SK-N-SH (cell line): ENCODE data around the gene TIMM8B. TPM values are rescaled to one million over a fixed set of nuclear protein-coding genes. Genes with fewer than 3 reads are reported as not detected.

Experiments
- CTCF ChIA-PET: fragments of 300-600, 350-600 bp; formaldehyde crosslinking; extraction: SDS; loops from one replicate; lab custom pipeline; 2021; lab: Yijun Ruan, JAX
- POLR2A ChIA-PET: fragments of 350-600 bp; sonication (Branson Sonifier 250); formaldehyde crosslinking; extraction: SDS; loops from one replicate; lab custom pipeline; 2020; ENCODE audit warnings: antibody characterized with exemption, inconsistent platforms; lab: Yijun Ruan, JAX
- DNase-seq: peaks from one replicate; pipeline ENCODE4 v3.0.0; 2012
- H2AFZ ChIP-seq: fragments of 200-600 bp; sonication (generic); 2 replicates; pipeline ENCODE4 v1.8.1; 2016; ENCODE audit warnings: antibody characterized with exemption, mild to moderate bottlenecking, low read depth
- H3F3A ChIP-seq: fragments of 200-600 bp; sonication (generic); replicated peaks from 2 replicates; pipeline ENCODE3; 2016; ENCODE audit warnings: antibody characterized with exemption, mild to moderate bottlenecking; ENCODE audit not compliant: insufficient read depth
- H3K27ac ChIP-seq, 2 experiments: fragments of 200-500 bp in 1 of 2; fragments of 200-600 bp in 1 of 2; sonication (Bioruptor generic) in 1 of 2; sonication (generic), shearing (Covaris generic) in 1 of 2; 2 replicates each; pipeline versions ENCODE4 v1.5.1 to v1.6.1; 2014 to 2016; ENCODE audit warnings: low read depth in 2 of 2, inconsistent platforms in 1 of 2, low read length in 1 of 2, mild to moderate bottlenecking in 1 of 2, mixed read lengths in 1 of 2
- H3K27me3 ChIP-seq: fragments of 200-600 bp; sonication (generic), shearing (Covaris generic); 2 replicates; pipeline ENCODE4 v1.6.1; 2016; ENCODE audit warnings: mixed run types; ENCODE audit not compliant: insufficient read depth
- H3K36me3 ChIP-seq, 2 experiments: fragments of 200-500 bp in 1 of 2; fragments of 200-600 bp in 1 of 2; sonication (Bioruptor generic) in 1 of 2; sonication (generic) in 1 of 2; replicated peaks in 1 of 2; 2 replicates each; pipeline versions ENCODE3 to v1.5.1; 2014 to 2016; ENCODE audit warnings: low read length in 1 of 2, mild to moderate bottlenecking in 1 of 2; ENCODE audit not compliant: insufficient read depth in 2 of 2, control insufficient read depth in 1 of 2
- H3K4me1 ChIP-seq, 2 experiments: fragments of 200-500 bp in 1 of 2; fragments of 200-600 bp in 1 of 2; sonication (Bioruptor generic) in 1 of 2; sonication (generic), shearing (Covaris generic) in 1 of 2; 2 replicates each; pipeline versions ENCODE4 v1.5.1 to v1.6.1; 2014 to 2016; ENCODE audit warnings: low read depth in 1 of 2, low read length in 1 of 2, mixed run types in 1 of 2; ENCODE audit not compliant: insufficient read depth in 2 of 2, control insufficient read depth in 1 of 2
- H3K4me2 ChIP-seq: fragments of 200-600 bp; sonication (generic), shearing (Covaris generic); 2 replicates; pipeline ENCODE4 v1.6.1; 2017; ENCODE audit warnings: mixed run types
- H3K4me3 ChIP-seq, 2 experiments: fragments of 200-500 bp in 1 of 2; fragments of 200-600 bp in 1 of 2; sonication (Bioruptor generic) in 1 of 2; sonication (generic), shearing (Covaris generic) in 1 of 2; 2 replicates each; pipeline versions ENCODE4 v1.5.1 to v1.8.1; 2014 to 2016; ENCODE audit warnings: low read depth in 2 of 2, inconsistent platforms in 1 of 2, low read length in 1 of 2, mild to moderate bottlenecking in 1 of 2, mixed read lengths in 1 of 2, moderate library complexity in 1 of 2
- H3K79me2 ChIP-seq: fragments of 200-600 bp; sonication (generic); 2 replicates; pipeline ENCODE4 v1.8.1; 2017; ENCODE audit warnings: mild to moderate bottlenecking; ENCODE audit not compliant: insufficient read depth
- H3K9ac ChIP-seq: fragments of 200-600 bp; sonication (generic); 2 replicates; pipeline ENCODE4 v1.6.1; 2017; ENCODE audit warnings: mixed run types
- H3K9me2 ChIP-seq: fragments of 200-600 bp; sonication (generic); 2 replicates; pipeline ENCODE4 v1.6.1; 2017; ENCODE audit warnings: mixed run types
- H3K9me3 ChIP-seq: fragments of 200-600 bp; sonication (generic); 2 replicates; pipeline ENCODE4 v1.6.1; 2017; ENCODE audit warnings: mixed run types, mild to moderate bottlenecking, moderate library complexity
- H4K20me1 ChIP-seq: fragments of 200-600 bp; sonication (generic); 2 replicates; pipeline ENCODE4 v1.6.1; 2017; ENCODE audit warnings: mild to moderate bottlenecking, mixed run types; ENCODE audit not compliant: insufficient read depth
- CHD2 ChIP-seq: fragments of 150-350 bp; IDR thresholded peaks from 2 replicates; pipeline ENCODE4 v1.6.1; 2018; ENCODE audit warnings: low read length; ENCODE audit not compliant: partially characterized antibody
- ELF1 ChIP-seq: IDR thresholded peaks from 2 replicates; pipeline ENCODE4 v1.4.0; 2012
- EP300 ChIP-seq, 2 experiments: IDR thresholded peaks; 2 replicates each; pipeline versions ENCODE4 v1.4.0 to v1.6.1; 2012; ENCODE audit warnings: borderline replicate concordance in 1 of 2, low read depth in 1 of 2, low read length in 1 of 2
- EZH2phosphoT487 ChIP-seq: fragments of 200-600 bp; sonication (generic); IDR thresholded peaks from 2 replicates; pipeline ENCODE4 v1.6.1; 2017; ENCODE audit warnings: low read depth, mixed run types, mild to moderate bottlenecking, antibody characterized with exemption, moderate library complexity, borderline replicate concordance
- JUND ChIP-seq: IDR thresholded peaks from 2 replicates; pipeline ENCODE4 v1.4.0; 2012
- MXI1 ChIP-seq: IDR thresholded peaks from 2 replicates; pipeline ENCODE4 v1.6.1; 2012; ENCODE audit warnings: mild to moderate bottlenecking, low read depth, low read length, improper control_type of control experiment
- POLR2AphosphoS5 ChIP-seq: IDR thresholded peaks from 2 replicates; pipeline ENCODE4 v1.6.1; 2012; ENCODE audit warnings: low read depth, low read length
- RAD21 ChIP-seq: IDR thresholded peaks from 2 replicates; pipeline ENCODE4 v1.6.1; 2012; ENCODE audit warnings: mild to moderate bottlenecking, low read length
- REST ChIP-seq: IDR thresholded peaks from 2 replicates; pipeline ENCODE4 v1.6.1; 2012; ENCODE audit warnings: mild to moderate bottlenecking, low read depth, low read length, moderate library complexity
- SIN3A ChIP-seq: IDR thresholded peaks from 2 replicates; pipeline ENCODE4 v1.6.1; 2012; ENCODE audit warnings: low read depth, mild to moderate bottlenecking, low read length, moderate library complexity, borderline replicate concordance
- WGBS: methylation state at CpG from one replicate; pipeline ENCODE4 v1.1.6; 2017; ENCODE audit warnings: low lambda C conversion rate; 5-methylcytosine and 5-hydroxymethylcytosine counted together
- polyA plus RNA-seq, 3 experiments: library from polyadenylated mRNA; depleted of rRNA; stranded (reverse); fragments of >200 nt; gene quantifications; 2 replicates each; pipeline ENCODE4 v1.2.3, GENCODE V29; 2012
- TF ChIP-seq, protein P1 (sequence below): IDR thresholded peaks from 2 replicates; pipeline ENCODE4 v1.4.0; 2012; ENCODE audit warnings: low read depth, borderline replicate concordance
- TF ChIP-seq, protein P2 (sequence below): fragments of 150-350 bp; IDR thresholded peaks from 2 replicates; pipeline ENCODE4 v1.6.1; 2016; ENCODE audit warnings: mild to moderate bottlenecking, low read depth, low read length
- TF ChIP-seq, protein P3 (sequence below): fragments of 200-600 bp; sonication (generic); IDR thresholded peaks from 2 replicates; pipeline ENCODE4 v1.6.1; 2017; ENCODE audit warnings: antibody characterized with exemption, mild to moderate bottlenecking, moderate library complexity

TIMM8B gene
- polyA plus RNA-seq, 1 of the 3 experiments (the other 2 are of a cell fraction) = 188 TPM

GRCh38 chr11:112051768-112052167, 34.8 kb downstream of the TIMM8B start:
- peaks cover 15% of the 10 kb centered on the region for H3F3A ChIP-seq
- no peak overlapping the region for H3K4me2 ChIP-seq
- H3K4me3 ChIP-seq = no peak overlapping the region
- TF ChIP-seq JUND (no peak), EZH2phosphoT487 (no peak), MXI1 (no peak), POLR2AphosphoS5 (no peak), ELF1 (no peak), EP300 (IDR thresholded peaks at IDR 0.05; ENCODE audit: borderline replicate concordance in 1 of 2, low read depth in 1 of 2, low read length in 1 of 2) (no peak), RAD21 (no peak), REST (no peak), CHD2 (no peak), SIN3A (no peak)
- TF ChIP-seq, protein P1, sequence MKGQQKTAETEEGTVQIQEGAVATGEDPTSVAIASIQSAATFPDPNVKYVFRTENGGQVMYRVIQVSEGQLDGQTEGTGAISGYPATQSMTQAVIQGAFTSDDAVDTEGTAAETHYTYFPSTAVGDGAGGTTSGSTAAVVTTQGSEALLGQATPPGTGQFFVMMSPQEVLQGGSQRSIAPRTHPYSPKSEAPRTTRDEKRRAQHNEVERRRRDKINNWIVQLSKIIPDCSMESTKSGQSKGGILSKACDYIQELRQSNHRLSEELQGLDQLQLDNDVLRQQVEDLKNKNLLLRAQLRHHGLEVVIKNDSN = no peak
- TF ChIP-seq, protein P2, sequence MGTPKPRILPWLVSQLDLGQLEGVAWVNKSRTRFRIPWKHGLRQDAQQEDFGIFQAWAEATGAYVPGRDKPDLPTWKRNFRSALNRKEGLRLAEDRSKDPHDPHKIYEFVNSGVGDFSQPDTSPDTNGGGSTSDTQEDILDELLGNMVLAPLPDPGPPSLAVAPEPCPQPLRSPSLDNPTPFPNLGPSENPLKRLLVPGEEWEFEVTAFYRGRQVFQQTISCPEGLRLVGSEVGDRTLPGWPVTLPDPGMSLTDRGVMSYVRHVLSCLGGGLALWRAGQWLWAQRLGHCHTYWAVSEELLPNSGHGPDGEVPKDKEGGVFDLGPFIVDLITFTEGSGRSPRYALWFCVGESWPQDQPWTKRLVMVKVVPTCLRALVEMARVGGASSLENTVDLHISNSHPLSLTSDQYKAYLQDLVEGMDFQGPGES = no peak
- TF ChIP-seq, protein P3, sequence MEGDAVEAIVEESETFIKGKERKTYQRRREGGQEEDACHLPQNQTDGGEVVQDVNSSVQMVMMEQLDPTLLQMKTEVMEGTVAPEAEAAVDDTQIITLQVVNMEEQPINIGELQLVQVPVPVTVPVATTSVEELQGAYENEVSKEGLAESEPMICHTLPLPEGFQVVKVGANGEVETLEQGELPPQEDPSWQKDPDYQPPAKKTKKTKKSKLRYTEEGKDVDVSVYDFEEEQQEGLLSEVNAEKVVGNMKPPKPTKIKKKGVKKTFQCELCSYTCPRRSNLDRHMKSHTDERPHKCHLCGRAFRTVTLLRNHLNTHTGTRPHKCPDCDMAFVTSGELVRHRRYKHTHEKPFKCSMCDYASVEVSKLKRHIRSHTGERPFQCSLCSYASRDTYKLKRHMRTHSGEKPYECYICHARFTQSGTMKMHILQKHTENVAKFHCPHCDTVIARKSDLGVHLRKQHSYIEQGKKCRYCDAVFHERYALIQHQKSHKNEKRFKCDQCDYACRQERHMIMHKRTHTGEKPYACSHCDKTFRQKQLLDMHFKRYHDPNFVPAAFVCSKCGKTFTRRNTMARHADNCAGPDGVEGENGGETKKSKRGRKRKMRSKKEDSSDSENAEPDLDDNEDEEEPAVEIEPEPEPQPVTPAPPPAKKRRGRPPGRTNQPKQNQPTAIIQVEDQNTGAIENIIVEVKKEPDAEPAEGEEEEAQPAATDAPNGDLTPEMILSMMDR = no peak
- ChIA-PET POLR2A (no interaction called here), CTCF (interaction anchor here (1.3 kb wide), 1 partner anchor 12 kb away, joined by 4 read pairs; no protein-coding TSS in a partner anchor)
- peaks cover 60 to 78% of the 10 kb centered on the region in 2 experiments for H3K36me3 ChIP-seq
- H3K9me2 ChIP-seq = no peaks in the 10 kb centered on the region
- WGBS = 94% methylated on average over 3 of the region's 3 CpGs
- no peaks in the 10 kb centered on the region for H3K9me3 ChIP-seq
- H3K27me3 ChIP-seq = no peaks in the 10 kb centered on the region
- no peak overlapping the region for H2AFZ ChIP-seq
- H4K20me1 ChIP-seq = 0 out of 2 replicates have a peak, but pooled peaks cover 3% of the 10 kb centered on the region
- no peak for DNase-seq
- H3K4me1 ChIP-seq = peaks cover 0 to 12% of the 10 kb centered on the region in 2 experiments; a peak in 2 of 4 replicates
- H3K9ac ChIP-seq = no peak overlapping the region
- peaks cover 3% of the 10 kb centered on the region; the same call in 1 of the 2 replicates for H3K79me2 ChIP-seq
- no peak overlapping the region for H3K27ac ChIP-seq
